Endothelial cell of umbilical vein (primary cell): Measurements from ENCODE around the gene PGLYRP4.

ENCODE experiments used
- EZH2 ChIP-seq: IDR thresholded peaks from 2 replicates; pipeline ENCODE4 v1.6.1; 2012; ENCODE audit warnings: borderline replicate concordance, low read depth, mild to moderate bottlenecking, moderate library complexity, low read length, inconsistent platforms; ENCODE audit not compliant: severe bottlenecking
- FOS ChIP-seq: IDR thresholded peaks from 2 replicates; pipeline ENCODE4 v1.6.1; 2011; ENCODE audit warnings: mild to moderate bottlenecking, low read length, moderate library complexity, borderline replicate concordance; ENCODE audit not compliant: insufficient read depth
- GATA2 ChIP-seq: IDR thresholded peaks from 2 replicates; pipeline ENCODE4 v1.7.0; 2011; ENCODE audit warnings: low read depth, mild to moderate bottlenecking, moderate library complexity, mixed read lengths, low read length; ENCODE audit not compliant: insufficient read length, insufficient read depth
- JUN ChIP-seq: IDR thresholded peaks from 2 replicates; pipeline ENCODE4 v1.6.1; 2011; ENCODE audit warnings: borderline replicate concordance, low read depth; ENCODE audit not compliant: insufficient read length, insufficient read depth
- MYC ChIP-seq: IDR thresholded peaks from one replicate; pipeline ENCODE4 v1.6.1; 2011; ENCODE audit warnings: mild to moderate bottlenecking, low read depth, low read length
- POLR2A ChIP-seq: IDR thresholded peaks from 2 replicates; pipeline ENCODE4 v1.6.1; 2012; ENCODE audit warnings: low read depth, mild to moderate bottlenecking, control low read depth, low read length
- POLR2AphosphoS5 ChIP-seq: IDR thresholded peaks from 2 replicates; pipeline ENCODE4 v1.6.1; 2012; ENCODE audit warnings: low read depth, mild to moderate bottlenecking, control low read depth, low read length, moderate library complexity; ENCODE audit not compliant: insufficient read depth
- TF ChIP-seq, protein P1 (sequence below), 2 donors: IDR thresholded peaks; 1 replicate in 1 of 2; 2 replicates in 1 of 2; pipeline ENCODE4 v1.5.1; 2011; ENCODE audit warnings: low read length in 2 of 2, mild to moderate bottlenecking in 2 of 2, moderate library complexity in 2 of 2, control low read depth in 1 of 2, inconsistent platforms in 1 of 2, low read depth in 1 of 2; ENCODE audit not compliant: insufficient read depth in 1 of 2; ENCODE audit errors: extremely low read depth in 1 of 2
- TF ChIP-seq, protein P2 (sequence below): IDR thresholded peaks from 2 replicates; pipeline ENCODE4 v1.6.1; 2011; ENCODE audit not compliant: insufficient read depth, insufficient read length

- TF ChIP-seq EZH2: no peak
- TF ChIP-seq POLR2A: no peak
- TF ChIP-seq, protein P1, sequence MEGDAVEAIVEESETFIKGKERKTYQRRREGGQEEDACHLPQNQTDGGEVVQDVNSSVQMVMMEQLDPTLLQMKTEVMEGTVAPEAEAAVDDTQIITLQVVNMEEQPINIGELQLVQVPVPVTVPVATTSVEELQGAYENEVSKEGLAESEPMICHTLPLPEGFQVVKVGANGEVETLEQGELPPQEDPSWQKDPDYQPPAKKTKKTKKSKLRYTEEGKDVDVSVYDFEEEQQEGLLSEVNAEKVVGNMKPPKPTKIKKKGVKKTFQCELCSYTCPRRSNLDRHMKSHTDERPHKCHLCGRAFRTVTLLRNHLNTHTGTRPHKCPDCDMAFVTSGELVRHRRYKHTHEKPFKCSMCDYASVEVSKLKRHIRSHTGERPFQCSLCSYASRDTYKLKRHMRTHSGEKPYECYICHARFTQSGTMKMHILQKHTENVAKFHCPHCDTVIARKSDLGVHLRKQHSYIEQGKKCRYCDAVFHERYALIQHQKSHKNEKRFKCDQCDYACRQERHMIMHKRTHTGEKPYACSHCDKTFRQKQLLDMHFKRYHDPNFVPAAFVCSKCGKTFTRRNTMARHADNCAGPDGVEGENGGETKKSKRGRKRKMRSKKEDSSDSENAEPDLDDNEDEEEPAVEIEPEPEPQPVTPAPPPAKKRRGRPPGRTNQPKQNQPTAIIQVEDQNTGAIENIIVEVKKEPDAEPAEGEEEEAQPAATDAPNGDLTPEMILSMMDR (IDR thresholded peaks at IDR 0.05; ENCODE audit: extremely low read depth in 1 of 2, insufficient read depth in 1 of 2, low read depth in 1 of 2, low read length in 2 of 2): no peak
- TF ChIP-seq, protein P2, sequence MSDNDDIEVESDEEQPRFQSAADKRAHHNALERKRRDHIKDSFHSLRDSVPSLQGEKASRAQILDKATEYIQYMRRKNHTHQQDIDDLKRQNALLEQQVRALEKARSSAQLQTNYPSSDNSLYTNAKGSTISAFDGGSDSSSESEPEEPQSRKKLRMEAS: no peak
- no peak for TF ChIP-seq POLR2AphosphoS5
- no peak for TF ChIP-seq GATA2
- TF ChIP-seq FOS: no peak
- no peak for TF ChIP-seq MYC
- TF ChIP-seq JUN: no peak
These were observed 1.0 kb upstream of the PGLYRP4 start for GRCh38 chr1:153349363-153350320.
